RPMI7951 (cell line): ENCODE results near the gene PTPN14. TPM values are rescaled to one million over a fixed set of nuclear protein-coding genes. Genes with fewer than 3 reads are reported as not detected.
"Not testable (repeated sequence)": the region's sequence is repeated elsewhere in the genome, so short reads cannot be mapped to it uniquely, and the experiment has no call there.

Source experiments
- DNase-seq: peaks from one replicate; pipeline ENCODE4 v3.0.0-alpha.2; 2012; ENCODE audit warnings: low read depth
- total RNA-seq: library from RNA; depleted of rRNA; stranded (reverse); fragments of >200 nt; shearing (Covaris generic); gene quantifications from 2 replicates; pipeline ENCODE4 v1.2.3, GENCODE V29; 2014

The PTPN14 gene
- total RNA-seq, 1 experiment from 2014 or later, result 29.0 TPM

- DNase-seq, result no peak
Observed at GRCh38 chr1:214541693-214542092, 9.7 kb downstream of the PTPN14 start.

GRCh38 chr1:214541206-214541605 is 10.2 kb downstream of the PTPN14 start:
- DNase-seq, result no peak

GRCh38 chr1:214540324-214540723 is 11.1 kb downstream of the PTPN14 start:
- DNase-seq, result no peak

DNA sequence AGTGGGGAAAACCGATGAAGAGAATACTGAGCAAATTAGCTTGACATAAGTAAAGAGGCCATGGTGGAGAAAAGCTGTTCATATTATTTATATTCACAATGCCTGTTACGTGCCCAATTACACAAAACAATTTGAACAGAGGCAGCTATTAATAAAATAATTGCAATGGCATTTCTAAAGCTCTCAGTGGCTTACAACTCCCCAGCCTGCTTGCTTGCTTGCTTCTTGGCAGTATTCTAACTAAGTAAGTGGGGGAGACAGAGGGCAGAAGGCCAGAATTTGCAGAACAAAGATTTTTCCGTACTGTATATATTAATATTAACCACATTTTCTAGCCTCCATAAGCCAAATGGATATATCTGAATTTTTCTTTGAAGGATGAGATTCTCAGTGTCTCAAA is 12.9 kb downstream of the PTPN14 start:
- DNase-seq, result no peak

GRCh38 chr1:214537872-214538473 is 13.4 kb downstream of the PTPN14 start:
- DNase-seq, result no peak

DNA sequence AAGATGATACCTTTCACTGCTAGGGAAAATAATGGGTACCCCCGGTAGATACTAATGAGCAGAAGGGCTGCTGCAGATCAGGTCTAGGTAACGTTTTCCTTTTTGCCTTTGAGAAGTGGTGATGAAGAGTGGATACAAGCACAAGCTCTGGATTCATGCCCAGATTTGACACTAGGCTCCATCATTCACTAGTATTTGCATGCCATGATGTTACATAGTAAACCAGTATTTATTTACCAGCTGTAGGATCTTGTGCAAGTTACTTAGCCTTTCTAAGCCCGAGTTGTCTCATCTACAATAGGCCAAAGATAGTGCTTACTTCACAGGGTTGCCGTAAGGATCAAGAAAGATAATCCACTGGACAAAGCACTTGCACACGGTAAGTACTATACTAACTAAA is 14.2 kb downstream of the PTPN14 start:
- peak; percentile 40 for DNase-seq

DNA sequence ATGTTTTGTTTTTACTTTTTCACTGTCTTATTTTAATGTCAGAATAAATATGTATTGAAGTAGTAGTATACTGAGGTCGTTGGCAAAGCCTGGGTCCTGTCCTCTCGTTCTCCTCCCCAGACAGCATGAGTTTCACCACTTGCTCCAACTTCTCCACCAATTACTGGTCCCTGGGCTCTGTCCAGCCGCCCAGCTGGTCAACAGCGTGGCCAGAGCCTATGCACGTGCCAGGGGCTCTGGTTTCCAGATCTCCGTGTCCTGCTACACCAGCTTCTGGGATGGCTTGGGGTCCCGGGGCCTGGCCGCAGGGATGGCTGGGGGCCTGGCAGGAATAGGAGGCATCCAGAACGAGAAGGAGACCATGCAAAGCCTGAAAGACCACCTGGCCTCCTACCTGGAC is 19.3 kb downstream of the PTPN14 start:
- DNase-seq, result no peak

- peak; percentile 88 for DNase-seq
Observed at GRCh38 chr1:214525535-214526019, 25.8 kb downstream of the PTPN14 start.

GRCh38 chr1:214524824-214525223 is 26.6 kb downstream of the PTPN14 start:
- no peak for DNase-seq

DNA sequence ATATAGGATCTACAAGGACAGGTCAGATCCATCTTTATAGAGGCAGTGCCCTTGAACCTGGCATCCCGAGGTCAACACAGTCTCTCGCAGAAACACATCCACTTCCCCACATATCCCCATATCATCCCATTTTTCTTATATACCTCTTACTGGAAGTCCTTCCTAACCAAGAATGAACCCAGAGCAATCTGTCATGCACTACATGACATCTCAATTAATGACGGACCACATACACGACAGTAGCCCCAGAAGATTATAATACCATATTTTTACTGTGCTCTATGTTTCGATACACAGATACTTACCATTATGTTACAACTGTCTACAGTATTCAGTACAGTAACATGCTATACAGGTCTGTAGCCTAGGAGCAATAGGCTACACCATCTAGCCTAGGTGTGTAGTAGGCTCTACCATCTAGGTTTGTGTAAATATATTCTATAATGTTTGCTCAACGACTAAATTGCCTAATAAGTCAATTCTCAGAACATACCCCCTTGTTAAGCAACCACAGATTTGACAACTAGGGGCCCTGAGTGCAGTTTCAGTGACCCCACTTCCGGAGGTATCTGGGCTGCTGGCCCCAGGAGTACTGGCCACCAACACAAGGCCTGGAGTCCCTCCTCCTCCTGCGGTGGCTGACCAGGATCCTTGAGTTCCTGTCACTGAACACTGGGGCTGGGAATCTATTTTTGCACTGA is 28.1 kb downstream of the PTPN14 start:
- no peak for DNase-seq

GRCh38 chr1:214521458-214521857 is 29.9 kb downstream of the PTPN14 start:
- not testable (repeated sequence) for DNase-seq

DNA sequence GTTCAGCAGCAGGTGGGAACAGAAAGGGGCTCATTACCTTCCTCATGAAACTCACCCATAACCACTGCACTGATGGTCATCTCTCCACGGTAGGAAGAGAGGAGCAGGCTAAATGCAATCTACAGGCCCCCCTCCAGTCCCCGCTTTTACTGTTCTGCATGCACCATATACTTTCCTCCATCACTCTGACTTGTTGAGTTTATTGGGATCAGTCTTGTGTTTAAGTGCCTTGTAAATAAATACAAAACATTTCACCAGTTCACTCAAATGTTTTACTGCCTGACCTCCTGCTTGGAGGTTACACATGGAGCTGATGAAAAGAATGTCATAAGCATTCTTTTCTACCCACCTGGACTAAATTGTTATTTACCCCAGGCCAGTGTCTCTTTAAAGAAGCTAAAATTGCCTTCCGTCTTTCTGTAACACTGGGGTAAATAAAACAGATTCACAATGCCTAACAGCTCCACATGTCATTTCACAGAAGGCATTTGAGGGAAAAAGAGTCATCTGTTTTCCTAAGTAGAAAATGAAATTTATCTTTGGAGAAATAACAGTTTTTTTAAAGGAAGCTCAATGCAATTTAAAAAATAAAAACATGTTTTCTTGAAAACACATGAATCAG is 30.7 kb downstream of the PTPN14 start:
- no peak for DNase-seq

GRCh38 chr1:214518361-214518760 is 33.0 kb downstream of the PTPN14 start:
- no peak for DNase-seq

GRCh38 chr1:214516434-214517326 is 34.7 kb downstream of the PTPN14 start:
- DNase-seq, result no peak

GRCh38 chr1:214515544-214516433 is 35.6 kb downstream of the PTPN14 start:
- no peak for DNase-seq

DNA sequence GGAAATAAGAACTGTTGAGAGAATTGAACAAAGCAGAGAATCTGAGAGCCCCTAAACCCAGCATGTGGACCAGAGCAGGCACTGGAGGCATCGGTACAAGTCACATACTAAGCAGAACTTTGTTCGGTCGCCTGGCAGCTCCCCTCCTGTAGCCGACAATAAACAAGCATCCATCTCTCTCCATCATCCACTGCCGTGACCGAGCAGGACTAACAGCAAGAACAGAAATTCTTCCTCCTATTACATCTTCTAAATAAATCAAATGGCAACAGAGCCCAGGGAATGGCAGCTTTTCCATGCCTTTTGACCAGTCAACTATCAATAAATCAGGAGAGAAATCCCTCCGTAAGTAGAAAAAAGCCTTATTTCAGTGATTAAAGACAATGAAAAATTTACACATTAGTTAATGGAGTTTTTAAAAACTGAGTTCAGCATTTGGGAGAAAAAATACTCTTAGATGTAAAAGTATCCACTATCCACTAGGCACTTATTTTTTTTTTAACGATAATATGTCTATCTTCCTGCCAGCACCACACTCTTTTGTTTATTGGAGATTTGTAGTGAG is 36.5 kb downstream of the PTPN14 start:
- DNase-seq, result no peak

- peak; percentile 89 for DNase-seq
Observed at GRCh38 chr1:214514032-214514818, 37.2 kb downstream of the PTPN14 start.

- peak; percentile 43 for DNase-seq
Observed at GRCh38 chr1:214513394-214513793, 38.0 kb downstream of the PTPN14 start.

DNA sequence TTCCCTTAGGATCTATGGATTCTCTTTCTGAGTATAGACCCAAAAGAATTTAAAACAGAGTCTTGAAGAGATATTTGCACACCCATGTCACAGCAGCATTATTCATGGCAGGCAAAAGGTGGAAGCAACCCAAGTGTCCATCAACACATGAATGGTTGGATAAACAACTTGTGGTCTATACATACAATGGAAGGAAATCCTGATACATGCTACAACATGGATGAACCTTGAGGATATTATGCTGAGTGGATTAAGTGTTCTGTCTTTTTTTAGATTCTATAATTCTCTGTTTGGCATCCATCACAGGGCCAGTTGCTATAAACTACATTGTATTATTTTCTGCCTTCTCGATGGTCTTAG is 39.8 kb downstream of the PTPN14 start:
- DNase-seq, result no peak
